GM18511 (cell line): Measurements from ENCODE around the gene AADACL4.

Experiments used
- ATAC-seq: cut with Tn5 transposase; IDR thresholded peaks from one replicate; pipeline ENCODE4 v1.9.1; 2021; ENCODE audit warnings: mild to moderate bottlenecking, moderate library complexity; ENCODE audit not compliant: unreplicated experiment

AADACL4 gene

DNA sequence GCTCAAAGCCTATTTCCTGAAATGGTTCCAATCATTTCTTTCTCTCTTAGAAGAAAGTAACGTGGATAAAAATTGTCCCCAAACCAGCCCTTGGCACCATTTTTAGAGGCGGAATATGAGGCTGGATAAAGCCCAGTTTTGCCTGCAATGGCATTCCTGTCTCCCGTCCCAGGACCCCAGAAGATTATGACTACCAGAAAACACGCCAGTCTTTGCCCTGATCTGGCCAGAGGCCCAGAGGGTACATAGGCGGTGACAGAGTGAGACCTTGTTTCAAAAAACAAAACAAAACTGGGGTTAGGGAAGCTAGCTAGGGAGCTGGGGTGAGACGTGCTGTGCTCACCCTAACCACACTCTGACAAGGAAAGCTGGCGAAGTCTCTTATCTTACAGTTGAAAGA, at the start of gene AADACL4:
AADACL4 (plus strand) TSS at position 301 of the 400 bp plus-strand sequence. CDS start 462 bp downstream, outside the sequence.
- ATAC-seq, result no peak

DNA sequence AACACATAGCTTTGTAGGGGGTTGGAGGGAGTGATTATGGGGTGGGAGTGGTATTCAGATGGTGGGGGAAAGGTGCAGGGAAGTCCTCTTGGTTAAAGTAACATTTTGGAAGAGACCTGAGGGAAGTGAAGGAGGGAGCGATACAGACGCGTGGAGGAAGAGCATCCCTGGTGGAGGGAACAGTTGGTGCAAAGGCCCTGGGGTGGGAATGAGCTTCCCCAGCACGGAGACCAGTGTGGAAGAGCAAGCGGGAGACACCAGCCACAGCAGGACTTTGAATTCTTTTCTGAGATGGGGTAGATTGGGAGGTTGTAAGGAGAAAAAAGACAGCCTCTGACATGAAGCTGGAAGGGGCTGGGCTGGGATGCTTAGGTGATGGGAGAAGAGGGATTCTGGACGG, 49.4 kb upstream of the AADACL4 start:
- no peak for ATAC-seq

DNA sequence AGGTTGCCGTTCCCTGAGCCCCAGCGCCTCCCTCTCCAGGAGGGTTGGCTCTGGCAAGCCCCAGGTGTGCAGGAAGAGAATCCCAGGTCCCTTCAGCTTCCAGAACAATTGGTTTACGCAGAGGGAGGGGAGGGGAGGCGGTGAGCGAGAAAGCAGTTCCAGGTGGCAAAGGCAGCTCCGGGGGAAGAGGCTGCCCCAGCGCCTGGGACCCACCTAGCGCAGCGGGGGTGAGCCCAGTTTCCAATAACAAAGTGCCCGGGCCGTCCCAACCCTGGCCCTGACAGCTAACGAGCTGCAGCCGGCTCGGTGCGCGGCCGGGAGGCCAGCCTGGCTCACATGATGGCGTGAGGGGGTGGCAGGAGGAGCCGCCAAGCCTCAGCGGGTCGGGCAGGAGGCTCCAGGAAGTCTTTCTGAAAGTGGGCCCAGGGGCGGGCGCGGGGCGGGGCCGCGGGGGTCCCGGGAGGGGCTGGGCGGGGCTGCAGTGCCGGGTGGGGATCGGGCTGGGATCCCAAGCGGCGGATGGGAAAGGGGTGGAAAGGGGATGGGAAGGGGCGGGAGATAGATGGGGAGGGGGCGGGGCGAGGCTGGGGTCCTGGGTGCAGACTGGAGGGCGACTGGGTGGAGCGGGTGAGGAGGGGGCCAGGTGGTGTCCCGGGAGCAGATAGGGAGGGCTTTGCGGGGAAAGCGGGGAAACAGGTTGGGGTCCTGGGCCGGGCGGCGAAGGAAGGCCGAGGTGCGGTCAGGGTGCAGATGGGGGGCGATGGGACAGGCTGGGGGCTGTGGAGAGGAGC, 48.7 kb upstream of the AADACL4 start:
- ATAC-seq, result peak; percentile 28

DNA sequence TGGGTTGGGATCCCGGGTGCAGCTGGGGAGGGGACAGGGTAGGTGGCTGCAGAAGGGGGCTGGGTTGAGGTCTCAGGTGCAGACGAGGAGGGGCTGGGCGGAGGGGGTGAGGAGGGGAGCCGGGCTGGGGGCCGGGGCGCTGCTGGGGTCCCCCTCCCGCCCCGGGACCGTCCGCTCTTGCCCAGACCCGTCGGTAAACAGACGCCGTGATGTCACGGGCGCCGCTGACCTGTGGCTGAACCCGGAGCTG, 48.2 kb upstream of the AADACL4 start:
- no peak for ATAC-seq

DNA sequence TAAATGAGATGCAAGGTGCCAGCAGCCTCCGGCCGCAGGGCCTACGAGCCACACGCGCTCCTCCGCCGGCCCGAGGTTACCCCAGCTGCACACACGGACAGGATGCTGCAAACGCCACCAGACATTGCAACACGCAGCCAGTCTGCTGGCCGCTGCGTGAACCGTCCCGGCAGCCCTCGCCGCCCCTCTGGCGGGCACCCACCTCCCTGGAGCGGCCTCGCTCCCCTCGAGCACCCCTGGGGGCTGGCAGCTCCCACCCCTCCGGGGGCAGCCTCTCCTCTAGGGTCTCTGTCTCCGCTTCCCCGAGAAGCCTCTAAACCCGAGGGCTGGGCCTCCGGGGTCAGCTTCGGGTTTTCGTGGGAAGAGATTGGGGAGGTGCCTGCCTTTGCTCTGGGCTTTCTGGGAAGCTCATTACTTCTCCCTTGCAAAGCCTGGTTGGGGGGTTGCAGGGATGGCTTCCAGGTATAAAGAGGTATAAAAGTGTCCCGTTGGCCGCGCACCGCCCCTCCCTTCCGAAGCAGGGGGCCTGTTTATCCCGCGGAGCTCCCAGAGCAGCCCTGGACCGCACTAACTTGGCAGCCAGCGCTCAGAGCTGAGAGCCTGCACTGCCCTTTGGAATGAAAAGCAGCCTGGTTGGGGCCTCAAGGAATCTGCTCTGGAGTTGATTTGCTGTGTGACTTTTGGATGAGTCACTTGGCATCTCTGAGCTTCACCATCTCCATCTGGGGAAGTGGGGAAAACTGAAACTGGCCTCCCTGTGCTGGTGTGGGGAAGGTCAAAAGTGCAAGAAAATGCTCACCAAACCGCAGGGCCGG, 47.7 kb upstream of the AADACL4 start:
- ATAC-seq, result peak; percentile 75

DNA sequence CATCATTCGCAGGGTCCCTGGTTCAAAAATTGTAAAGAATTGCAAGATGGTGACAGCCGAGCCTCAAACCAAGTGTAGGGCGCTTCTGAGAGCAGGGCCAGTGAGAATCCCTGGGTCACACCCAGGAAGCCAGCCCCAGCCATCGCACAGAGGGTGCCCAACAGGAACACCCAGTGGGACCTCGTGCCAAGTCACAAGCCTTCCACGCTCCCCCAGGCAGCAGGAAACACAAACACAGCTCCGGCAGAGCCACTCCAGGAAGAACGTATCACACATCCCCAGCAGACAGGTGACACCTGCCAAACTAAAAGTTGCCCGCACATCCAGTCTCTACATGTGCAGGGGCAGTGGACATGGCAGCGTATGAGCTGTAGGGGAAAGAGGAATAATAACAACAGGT, 46.1 kb upstream of the AADACL4 start:
- no peak for ATAC-seq

DNA sequence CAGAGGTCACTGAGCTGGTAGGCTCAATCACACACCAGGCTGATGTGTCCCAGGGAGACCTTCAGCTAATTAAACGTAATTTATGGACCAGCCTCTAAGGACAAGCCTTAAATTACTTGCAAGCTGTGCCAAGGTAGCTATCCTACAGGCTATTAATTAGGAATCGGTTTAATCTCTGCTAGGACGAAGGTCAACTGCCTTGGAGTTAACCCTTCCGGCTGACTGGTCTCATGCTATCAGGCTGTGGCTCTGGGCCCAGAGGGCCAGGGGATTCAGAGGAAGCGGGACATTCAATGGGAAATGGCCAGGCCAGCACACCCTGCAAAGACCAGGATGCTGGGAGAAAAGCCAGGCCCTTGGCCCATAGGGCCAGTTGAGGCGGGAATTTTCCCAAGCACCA, 44.9 kb upstream of the AADACL4 start:
- ATAC-seq, result no peak

DNA sequence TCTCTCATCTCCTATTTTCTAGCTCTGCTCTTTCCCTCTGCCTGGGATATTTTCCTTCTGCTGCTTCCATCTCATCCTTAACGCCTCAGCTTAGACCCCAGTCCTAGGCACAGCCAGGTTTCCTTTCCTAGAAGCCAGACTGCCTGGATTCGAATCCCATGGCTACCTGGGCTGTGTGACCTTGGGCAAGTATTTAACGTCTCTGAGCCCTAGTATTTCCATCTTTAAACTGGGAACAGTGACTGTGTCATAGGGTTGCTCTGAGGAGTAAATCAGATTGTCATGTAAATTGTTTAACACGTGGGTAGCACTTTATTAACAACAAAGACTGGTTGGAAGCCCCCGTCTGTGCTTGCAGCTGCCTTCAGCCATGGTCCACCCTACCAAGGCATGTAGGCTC, 44.2 kb upstream of the AADACL4 start:
- no peak for ATAC-seq

DNA sequence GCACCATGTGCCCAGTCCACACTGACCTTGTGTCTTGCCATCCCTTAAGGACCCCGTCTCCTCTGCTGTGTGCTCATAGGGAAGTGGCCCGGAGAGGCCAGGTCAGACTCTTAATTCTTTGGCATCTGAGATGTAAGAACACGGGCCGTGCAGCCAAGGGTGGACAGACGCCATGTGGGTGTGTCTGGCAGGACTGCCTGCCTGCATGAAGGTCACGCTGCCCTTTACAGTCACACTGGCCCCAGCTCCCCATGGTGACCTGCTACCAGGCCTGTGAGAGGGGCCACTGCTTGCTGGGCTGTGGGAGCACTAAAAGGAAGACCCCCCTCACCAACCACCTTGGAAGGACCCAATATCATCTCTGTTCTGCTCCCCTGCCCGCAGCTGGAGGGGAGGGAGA, 43.5 kb upstream of the AADACL4 start:
- no peak for ATAC-seq

DNA sequence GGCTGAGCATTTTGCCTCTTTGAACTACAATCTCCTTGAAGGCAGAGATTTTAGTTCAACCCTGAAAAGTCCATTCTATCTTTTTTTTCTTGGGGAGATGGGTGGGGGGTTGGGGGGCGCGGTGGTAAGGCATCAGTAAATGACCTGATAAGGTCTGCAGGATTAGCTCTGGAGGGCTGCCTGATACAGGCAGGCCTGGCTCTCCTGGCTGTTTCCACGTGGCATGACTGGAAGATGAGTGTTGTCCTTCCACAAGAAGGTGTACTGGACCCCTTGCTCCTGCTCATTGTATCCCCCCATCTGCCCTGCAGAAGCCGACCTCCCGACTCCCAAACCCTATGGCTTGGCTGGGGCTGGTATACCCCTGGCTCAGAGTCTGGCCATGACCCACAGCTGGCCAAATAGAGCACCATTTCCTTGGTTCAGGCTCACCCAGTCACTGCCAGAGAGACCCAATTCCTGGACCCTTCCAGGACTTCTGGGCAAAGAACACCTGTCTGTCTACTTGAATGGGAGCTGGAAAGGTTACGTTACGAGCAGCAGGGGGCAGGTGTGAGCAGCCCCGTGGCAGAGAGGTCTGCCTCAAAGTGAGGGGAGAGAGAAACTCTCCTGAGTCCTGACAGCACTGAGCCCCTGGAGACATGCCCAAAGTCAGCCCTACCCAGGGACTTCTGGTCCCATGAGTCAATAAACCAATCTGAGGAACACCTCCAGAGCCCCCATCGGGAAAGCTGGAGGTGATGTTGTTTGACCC, 42.8 kb upstream of the AADACL4 start:
- ATAC-seq, result no peak

DNA sequence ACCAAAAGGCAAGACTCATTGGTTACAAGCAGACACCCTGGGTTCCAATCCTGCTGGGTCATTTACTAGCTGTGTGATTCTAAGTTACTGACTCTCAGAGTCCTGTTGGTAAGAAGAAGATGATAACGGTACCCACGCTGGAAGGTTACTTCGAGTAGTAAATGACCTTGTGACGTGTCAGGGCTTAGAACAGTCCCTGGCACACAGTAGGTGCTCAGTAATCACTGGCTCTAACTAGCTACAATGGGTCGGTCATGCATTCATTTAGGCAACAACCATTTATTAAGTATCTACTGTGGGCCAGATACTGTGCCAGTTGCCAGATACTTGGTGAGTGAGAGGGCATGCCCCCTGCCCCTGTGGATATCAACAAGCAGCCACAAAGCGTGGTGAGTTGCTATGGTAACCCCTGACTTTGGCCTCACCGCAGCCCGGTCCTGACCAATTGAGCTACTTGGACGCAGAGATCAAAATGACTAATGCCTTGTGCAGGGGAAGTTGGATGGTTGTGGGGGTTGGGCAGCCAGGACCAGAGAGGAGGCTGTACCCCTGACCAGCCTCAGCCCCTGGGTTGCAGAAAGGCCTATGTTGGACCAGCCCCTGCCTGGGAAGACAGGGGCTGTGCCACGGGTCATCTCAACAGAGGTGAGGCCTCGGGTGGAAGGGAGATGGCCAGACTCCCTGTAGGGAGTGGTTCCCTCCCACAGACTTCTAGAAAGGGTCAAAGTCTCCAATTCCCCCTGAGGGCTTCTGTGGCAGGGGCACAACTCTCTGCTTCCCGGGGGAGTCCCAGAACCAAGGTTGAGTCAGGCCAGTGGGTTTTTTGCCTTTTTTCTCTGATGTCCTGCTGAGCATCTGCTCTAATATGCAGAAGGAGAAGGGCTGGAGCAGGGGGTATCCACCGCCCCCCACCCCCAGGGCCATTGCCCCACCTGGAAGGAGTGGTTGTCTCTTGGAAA, 41.9 kb upstream of the AADACL4 start:
- no peak for ATAC-seq

DNA sequence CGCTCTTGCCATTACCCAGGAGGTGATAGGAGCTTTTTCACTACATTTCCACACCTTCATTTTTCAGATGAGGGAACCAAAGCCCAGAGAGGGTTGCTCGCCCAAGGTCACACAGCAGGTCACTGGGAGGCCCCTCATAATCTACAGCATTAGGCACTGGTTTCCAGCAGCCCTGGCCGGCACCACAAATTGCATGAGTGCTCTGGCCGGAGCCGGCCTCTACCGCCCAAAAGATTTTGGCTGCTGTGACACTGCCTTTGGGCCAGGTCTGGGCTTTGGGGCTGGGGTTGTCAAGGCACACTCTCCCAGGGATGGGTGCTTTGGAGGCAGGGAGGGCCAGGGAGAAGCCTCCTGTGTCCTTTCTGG, 41.2 kb upstream of the AADACL4 start:
- ATAC-seq, result no peak

DNA sequence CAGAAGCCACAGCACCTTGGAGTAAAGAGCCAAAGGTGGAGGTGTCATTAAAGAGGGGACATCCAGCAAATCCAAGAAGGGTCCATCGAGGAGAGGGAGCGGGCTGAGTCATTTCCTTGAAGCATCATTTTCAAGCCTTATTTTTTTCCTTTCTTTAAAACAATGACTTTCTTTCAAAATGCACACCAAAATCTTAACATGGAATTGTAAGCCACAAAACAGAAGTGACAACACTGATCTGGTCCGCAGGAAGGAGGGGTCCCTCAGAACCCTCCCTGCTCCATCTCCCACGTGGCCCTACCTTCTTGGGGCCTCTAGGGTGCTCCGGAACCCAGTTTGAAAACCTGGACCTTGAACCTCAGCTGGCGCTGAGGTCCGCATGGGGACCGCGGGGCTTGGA, 40.7 kb upstream of the AADACL4 start:
- no peak for ATAC-seq

DNA sequence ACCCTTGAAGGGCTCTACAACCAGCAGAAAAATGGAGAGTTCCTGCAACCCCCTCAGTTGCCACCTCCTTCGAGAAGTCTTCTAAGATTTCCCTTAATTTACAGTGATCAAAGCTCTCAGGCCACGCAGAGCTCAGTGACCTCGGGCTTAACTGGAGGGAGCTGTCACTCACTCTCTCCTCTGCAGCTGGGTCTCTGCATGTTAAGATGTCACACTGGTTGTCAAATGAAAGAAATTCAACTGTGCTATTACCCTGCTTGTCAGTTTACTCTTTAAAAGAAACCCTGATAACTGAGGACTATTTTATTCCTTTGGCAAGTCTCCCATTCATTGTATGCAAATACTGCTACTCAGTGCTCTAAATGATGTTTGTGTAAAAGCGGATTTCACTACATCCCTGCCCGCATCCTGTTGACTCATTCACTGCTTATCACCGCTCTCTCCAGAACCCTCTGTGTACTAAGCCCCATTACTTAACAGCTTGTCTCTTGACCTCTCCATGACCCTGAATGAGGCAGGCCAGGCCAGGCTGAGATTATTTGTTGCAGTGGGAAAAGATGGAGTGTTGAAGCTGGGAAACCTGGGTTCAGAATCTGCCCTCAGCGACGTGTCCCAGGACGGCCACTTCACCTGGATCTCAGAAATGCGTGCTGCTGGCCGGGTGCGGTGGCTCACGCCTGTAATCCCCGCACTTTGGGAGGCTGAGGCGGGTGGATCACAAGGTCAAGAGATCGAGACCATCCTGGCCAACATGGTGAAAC, 39.6 kb upstream of the AADACL4 start:
- peak; percentile 83 for ATAC-seq

DNA sequence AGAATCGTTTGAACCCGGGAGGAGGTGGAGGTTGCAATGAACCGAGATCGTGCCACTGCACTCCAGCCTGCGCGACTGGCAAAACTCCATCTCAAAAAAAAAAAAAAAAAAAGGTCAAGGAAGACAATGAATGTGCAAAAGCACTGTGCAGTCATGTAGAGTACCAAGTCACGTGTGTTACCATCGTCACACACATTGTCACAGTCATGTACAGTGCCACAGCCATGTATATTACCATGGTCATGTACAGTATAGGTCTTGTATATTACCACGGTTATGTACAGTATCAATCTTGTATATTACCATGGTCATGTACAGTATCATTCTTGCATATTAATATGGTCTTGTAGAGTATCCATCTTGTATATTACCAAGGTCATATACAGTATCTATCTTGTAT, 38.9 kb upstream of the AADACL4 start:
- no peak for ATAC-seq

DNA sequence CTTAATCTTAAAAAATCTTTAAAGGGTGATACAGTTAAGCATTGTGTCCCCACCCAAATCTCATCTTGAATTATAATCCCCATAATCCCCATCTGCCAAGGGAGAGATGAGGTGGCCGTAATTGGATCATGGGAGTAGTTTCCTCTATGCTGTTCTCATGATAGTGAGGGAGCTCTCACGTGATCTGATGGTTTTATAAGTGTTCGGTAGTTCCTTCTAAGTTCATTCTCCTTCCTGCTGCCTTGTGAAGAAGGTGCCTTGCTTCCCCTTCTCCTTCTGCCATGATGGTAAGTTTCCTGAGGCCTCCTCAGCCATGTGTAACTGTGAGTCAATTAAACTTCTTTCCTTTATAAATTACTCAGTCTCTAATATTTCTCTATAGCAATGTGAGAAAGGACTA, 36.6 kb upstream of the AADACL4 start:
- no peak for ATAC-seq

DNA sequence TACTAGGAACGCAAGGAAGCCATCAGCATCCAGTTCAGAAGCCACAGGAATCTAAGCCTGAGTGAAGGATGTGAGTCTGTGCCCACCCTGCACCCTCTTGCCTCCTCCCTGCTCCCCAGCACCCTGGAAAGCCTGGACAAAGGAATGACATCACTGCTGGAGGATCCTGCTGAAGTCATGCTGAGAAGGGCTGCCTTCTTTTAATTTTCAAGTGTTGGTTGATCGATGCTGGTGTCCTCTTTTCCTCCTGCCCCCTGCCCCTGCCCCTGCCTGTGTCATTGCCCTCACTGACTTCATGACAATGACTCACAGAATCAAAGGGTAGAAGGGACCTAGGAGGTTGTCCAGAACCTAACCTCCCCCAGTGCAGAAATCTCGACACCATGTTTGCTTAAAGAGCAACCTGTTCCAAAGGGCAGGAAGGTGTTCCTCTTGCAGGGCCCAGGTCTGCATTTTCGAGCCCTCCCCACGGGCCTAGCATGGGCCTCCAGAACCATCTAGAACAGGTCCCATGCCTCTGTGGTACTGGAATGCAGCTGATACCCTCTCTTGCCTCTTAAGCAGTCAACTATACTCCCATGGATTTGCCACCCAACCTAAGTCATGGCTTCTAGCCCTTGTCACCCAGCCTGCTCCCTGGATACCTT, 35.5 kb upstream of the AADACL4 start:
- ATAC-seq, result no peak

DNA sequence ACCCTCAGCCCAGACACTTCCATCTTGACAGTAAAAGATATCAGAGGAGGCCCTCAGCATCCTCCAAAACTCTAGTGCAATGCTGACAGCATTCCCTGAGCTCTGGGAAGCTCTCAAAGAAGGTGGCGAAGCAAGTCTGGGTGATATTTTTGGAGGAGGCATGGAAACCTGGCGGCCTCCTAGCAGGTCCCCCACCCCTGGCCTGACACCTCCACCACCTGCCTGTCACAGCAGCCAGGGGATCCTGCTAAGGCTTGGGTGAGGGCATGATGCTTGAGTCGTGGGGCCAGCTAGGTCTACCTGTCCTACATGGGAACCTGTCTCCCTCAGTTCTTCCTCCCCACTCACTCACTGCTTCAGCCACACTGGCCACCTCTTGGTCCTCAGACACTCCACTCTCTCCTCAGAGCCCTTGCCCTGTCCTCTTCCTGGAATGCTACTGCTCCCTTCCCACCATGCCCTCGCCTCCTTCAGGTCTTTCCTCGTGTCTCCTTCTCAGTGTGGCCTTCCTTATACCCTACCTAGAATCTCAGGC, 34.3 kb upstream of the AADACL4 start:
- no peak for ATAC-seq

DNA sequence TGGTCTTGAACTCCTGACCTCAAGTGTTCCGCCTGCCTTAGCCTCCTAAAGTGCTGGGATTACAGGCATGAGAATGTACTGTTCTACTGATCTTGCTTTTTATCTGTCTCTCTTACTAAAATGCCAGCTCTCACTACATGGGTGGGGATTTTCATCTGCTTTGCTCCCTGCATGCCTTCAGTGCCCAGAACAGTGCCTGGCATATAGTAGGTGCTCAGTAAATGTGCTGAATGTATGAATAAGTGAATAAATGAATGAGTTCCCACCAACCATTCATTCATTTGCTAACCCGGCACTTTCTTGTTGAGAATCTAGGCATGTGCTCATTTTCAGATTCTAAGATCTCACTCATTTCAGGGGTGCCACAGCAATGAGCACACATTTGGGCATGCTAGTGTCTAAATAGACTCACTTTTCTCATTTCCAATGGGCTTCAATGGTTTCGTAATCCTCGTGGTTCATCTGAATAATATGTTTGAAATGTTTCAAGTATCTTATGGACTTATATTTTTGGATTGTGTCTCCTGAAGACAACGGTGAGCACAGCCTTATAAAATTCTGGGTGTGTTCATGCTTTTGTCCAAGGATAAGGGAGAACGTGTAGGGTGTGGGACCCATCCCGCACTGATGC, 33.5 kb upstream of the AADACL4 start:
- ATAC-seq, result no peak
